NCI-H2196 (cell line): ENCODE measurements around the gene PPRC1.
"Not testable (repeated sequence)": the region's sequence is repeated elsewhere in the genome, so short reads cannot be mapped to it uniquely, and the experiment has no call there.

ENCODE experiments used
- DNase-seq: peaks from one replicate; lab custom pipeline; 2025; ENCODE audit not compliant: unreplicated experiment; lab: John Stamatoyannopoulos, UW

PPRC1 gene

DNA sequence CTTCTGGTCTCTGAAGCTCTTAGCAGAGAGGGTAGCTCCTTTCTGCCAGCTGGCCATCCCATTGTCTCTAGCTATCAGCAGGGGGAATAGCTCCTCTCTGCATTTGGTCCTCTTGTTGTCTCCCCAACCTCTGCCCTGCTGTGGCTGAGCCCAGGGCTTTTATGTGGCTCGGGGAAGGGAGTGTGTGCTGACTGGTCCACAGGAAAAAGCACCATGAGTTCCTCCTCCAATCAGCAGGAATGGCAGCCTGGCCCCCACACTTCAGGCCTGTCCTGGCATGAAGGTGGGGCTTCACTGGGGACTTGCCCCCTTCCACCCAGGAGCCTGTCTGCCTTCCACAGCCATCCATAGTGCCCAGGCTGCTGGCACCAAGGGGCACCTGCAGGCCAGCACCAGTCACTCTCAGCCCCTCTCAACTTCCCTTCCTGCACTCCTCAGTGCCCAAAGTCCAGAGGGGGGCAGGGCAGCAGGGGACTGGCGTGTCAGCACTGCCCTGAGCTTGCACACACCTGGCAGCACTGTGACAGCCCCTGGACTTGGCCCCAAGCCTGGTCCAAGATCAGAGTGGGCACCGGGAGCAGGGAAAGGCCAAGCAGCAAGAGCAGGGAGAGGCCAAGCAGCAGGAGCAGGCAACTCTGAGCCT lies 55.6 kb downstream of the PPRC1 start:
- no peak for DNase-seq

DNA sequence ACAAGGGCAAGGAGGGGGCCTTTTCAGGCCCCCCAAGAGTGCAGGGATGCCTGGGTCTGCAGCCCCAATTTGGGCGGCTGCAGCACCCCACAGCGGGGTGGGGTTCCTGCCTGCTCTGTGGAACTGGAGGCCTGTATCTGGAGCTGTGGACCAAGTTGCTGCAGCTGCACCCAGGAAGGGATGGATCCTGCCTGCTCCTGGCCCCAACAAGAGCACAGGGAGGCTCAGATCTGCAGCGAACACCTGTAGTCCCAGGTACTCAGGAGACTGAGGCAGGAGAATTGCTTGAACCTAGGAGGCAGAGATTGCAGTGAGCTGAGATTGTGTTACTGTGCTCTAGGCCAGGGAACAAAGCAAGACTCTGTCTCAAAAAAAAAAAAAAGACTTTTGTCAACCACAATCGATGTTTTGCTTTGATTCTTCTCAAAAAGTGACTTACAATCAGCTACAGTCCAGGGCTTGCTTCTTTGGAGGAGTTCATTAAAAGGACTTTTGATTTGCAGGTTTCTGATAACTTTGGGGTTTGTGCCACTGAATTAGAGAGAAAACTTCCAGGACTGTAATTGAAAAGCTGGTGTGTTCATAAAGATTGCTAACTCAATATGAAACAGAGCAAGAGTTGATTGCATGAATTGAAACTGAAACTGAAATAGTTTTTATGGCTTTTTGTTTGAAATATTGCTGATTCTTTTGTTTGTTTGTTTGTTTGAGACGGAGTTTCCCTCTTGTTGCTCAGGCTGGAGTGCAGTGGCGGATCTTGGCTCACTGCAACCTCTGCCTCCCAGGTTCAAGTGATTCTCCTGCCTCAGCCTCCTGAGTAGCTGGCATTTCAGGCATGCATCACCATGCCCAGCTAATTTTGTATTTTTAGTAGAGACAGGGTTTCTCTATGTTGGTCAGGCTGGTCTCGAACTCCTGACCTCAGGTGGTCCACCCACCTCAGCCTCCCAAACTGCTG lies 56.4 kb downstream of the PPRC1 start:
- DNase-seq, result not testable (repeated sequence)

DNA sequence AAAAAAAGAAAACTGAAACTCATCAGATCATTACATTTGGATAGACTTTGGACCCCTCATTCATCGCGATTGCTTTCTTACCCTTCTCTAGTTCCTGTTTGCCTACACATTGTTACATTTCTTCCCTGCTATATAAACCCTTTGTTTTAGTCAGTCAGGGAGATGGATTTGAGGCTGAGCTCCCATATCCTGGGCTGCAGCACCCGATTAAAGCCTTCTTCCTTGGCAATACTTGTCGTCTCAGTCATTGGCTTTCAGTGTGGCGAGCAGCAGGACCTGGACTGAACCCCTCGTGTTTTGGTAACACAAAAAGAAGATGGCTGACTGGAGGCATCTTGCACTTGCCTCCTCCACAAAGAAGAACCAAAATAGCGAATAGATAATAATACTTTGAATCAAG lies 59.1 kb downstream of the PPRC1 start:
- no peak for DNase-seq

DNA sequence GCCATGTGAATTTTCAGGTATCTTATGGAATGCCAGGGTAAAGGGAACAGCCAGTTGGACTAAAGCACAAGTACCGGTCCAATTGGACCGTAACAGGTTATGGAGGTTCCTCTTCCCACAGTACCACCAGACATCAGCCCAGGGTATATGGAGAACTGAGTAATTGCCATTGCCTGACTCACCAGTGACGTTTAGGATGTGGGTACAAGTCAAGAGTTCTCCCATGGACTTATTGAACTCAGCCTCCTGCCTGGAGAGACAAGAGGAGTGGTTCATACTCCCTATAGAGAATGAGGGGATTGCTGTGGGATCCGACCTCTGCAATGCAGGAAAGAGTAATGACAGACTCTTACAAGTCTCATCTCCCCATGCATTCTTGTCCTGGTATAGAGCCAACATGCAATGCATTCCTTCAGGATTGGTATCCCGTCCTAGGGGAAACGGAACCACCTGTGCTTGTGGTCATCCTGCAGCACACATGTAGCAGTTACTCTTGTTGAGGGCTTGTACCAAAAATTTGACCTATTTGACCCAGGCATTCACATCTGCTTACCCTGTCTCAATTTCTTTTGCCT lies 62.5 kb downstream of the PPRC1 start:
- DNase-seq, result no peak

GRCh38 chr10:102196893-102197292 lies 64.1 kb downstream of the PPRC1 start:
- DNase-seq, result no peak

DNA sequence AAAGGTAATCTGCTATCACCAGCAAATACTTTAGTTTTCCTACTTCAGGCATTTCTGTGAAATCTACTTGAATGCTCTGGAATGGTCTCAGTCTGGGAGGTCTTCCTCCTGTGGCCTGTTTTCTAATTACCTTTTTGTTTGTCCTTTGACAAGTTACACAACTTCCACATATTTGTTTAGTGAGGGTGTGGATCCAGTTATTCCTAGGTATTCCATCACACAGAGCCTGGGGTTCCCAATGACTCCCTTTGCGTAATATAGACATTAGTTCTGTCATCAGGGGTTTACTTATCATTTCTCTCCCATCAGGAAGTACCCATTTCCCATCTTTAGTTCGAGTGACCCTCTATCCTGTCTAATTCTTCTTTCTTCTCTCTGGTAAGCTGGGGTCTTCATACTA lies 65.2 kb downstream of the PPRC1 start:
- DNase-seq, result no peak
